Mononuclear cell (primary cell): ENCODE measurements around the gene ATP6V1F. TPM values are rescaled to one million over a fixed set of nuclear protein-coding genes. Genes with fewer than 3 reads are reported as not detected.

Source experiments
- H3K27me3 ChIP-seq: 2 replicates; pipeline ENCODE4 v1.6.0; 2011; ENCODE audit warnings: low read length, control low read depth; ENCODE audit not compliant: insufficient read depth
- H3K4me1 ChIP-seq: 2 replicates; pipeline ENCODE4 v1.5.1; 2011; ENCODE audit warnings: mild to moderate bottlenecking, low read length, control low read depth; ENCODE audit not compliant: insufficient read depth
- H3K4me3 ChIP-seq: 2 replicates; pipeline ENCODE4 v1.5.1; 2011; ENCODE audit warnings: mild to moderate bottlenecking, low read length, moderate library complexity
- H3K9me3 ChIP-seq: 2 replicates; pipeline ENCODE4 v1.5.1; 2011; ENCODE audit warnings: low read depth, mild to moderate bottlenecking, control low read depth, low read length
- total RNA-seq: library from RNA; depleted of rRNA; stranded (reverse); fragments of >200 nt; gene quantifications from one replicate; pipeline ENCODE4 v1.2.3, GENCODE V29; 2012

Gene ATP6V1F
- total RNA-seq, 1 donor: 87.9 TPM

GRCh38 chr7:128888039-128888755, 25.5 kb downstream of the ATP6V1F start:
- Histone ChIP-seq H3K4me1 (no peaks in the 10 kb centered on the region), H3K4me3 (no peak overlapping the region), H3K9me3 (no peaks in the 10 kb centered on the region), H3K27me3 (peaks cover 18% of the 10 kb centered on the region)

- Histone ChIP-seq H3K4me3 (no peak overlapping the region), H3K9me3 (no peaks in the 10 kb centered on the region), H3K4me1 (no peaks in the 10 kb centered on the region), H3K27me3 (peaks cover 18% of the 10 kb centered on the region)
These were observed 26.1 kb downstream of the ATP6V1F start for GRCh38 chr7:128888756-128889095.

- Histone ChIP-seq H3K27me3 (peaks cover 18% of the 10 kb centered on the region), H3K4me1 (no peaks in the 10 kb centered on the region), H3K4me3 (no peak overlapping the region), H3K9me3 (no peaks in the 10 kb centered on the region)
These were observed 26.5 kb downstream of the ATP6V1F start for GRCh38 chr7:128889121-128889520.

GRCh38 chr7:128890306-128891109, 27.9 kb downstream of the ATP6V1F start:
- Histone ChIP-seq H3K4me1 (no peaks in the 10 kb centered on the region), H3K9me3 (no peaks in the 10 kb centered on the region), H3K27me3 (peaks cover 18% of the 10 kb centered on the region), H3K4me3 (no peak overlapping the region)

GRCh38 chr7:128891110-128891941, 28.7 kb downstream of the ATP6V1F start:
- Histone ChIP-seq H3K9me3 (no peaks in the 10 kb centered on the region), H3K27me3 (peaks cover 18% of the 10 kb centered on the region), H3K4me1 (no peaks in the 10 kb centered on the region), H3K4me3 (no peak overlapping the region)

- peaks cover 18% of the 10 kb centered on the region for H3K27me3 ChIP-seq
- H3K4me3 ChIP-seq: no peak overlapping the region
- H3K9me3 ChIP-seq: no peaks in the 10 kb centered on the region
- H3K4me1 ChIP-seq: no peaks in the 10 kb centered on the region
These were observed 29.2 kb downstream of the ATP6V1F start for GRCh38 chr7:128891942-128892269.

- no peaks in the 10 kb centered on the region for H3K4me1 ChIP-seq
- no peak overlapping the region for H3K4me3 ChIP-seq
- peaks cover 18% of the 10 kb centered on the region for H3K27me3 ChIP-seq
- no peaks in the 10 kb centered on the region for H3K9me3 ChIP-seq
These were observed 30.0 kb downstream of the ATP6V1F start for GRCh38 chr7:128892521-128893250.

- H3K9me3 ChIP-seq: no peaks in the 10 kb centered on the region
- H3K4me1 ChIP-seq: no peaks in the 10 kb centered on the region
- H3K4me3 ChIP-seq: no peak overlapping the region
- peaks cover 18% of the 10 kb centered on the region for H3K27me3 ChIP-seq
These were observed 30.8 kb downstream of the ATP6V1F start for GRCh38 chr7:128893251-128894100.

- Histone ChIP-seq H3K9me3 (peaks cover 4% of the 10 kb centered on the region), H3K27me3 (peaks cover 18% of the 10 kb centered on the region), H3K4me1 (no peaks in the 10 kb centered on the region)
These were observed 31.4 kb downstream of the ATP6V1F start for GRCh38 chr7:128894101-128894440.

GRCh38 chr7:128895320-128895719, 32.7 kb downstream of the ATP6V1F start:
- H3K27me3 ChIP-seq: peaks cover 8% of the 10 kb centered on the region
- H3K4me3 ChIP-seq: no peak overlapping the region
- no peaks in the 10 kb centered on the region for H3K4me1 ChIP-seq
- peaks cover 11% of the 10 kb centered on the region for H3K9me3 ChIP-seq

More at GRCh38 chr7:128894101-128894440, 31.4 kb downstream of the ATP6V1F start:
- no peak overlapping the region for H3K4me3 ChIP-seq

- Histone ChIP-seq H3K27me3 (no peaks in the 10 kb centered on the region), H3K4me3 (no peak overlapping the region), H3K9me3 (peaks cover 11% of the 10 kb centered on the region), H3K4me1 (no peaks in the 10 kb centered on the region)
These were observed 36.7 kb downstream of the ATP6V1F start for GRCh38 chr7:128899392-128899791.

- H3K4me3 ChIP-seq: no peak overlapping the region
- peaks cover 11% of the 10 kb centered on the region for H3K9me3 ChIP-seq
- no peaks in the 10 kb centered on the region for H3K4me1 ChIP-seq
- H3K27me3 ChIP-seq: no peaks in the 10 kb centered on the region
These were observed 37.6 kb downstream of the ATP6V1F start for GRCh38 chr7:128900237-128900636.

- Histone ChIP-seq H3K4me3 (no peak overlapping the region), H3K9me3 (peaks cover 11% of the 10 kb centered on the region), H3K4me1 (no peaks in the 10 kb centered on the region), H3K27me3 (no peaks in the 10 kb centered on the region)
These were observed 40.3 kb downstream of the ATP6V1F start for GRCh38 chr7:128902761-128903585.
